Thyroid gland (tissue), 4 donors: Measurements from ENCODE around the gene TRIOBP. TPM values are rescaled to one million over a fixed set of nuclear protein-coding genes. Genes with fewer than 3 reads are reported as not detected.

Experiments used
- DNase-seq, 2 donors: peaks; one replicate each; pipeline ENCODE4 v3.0.0-alpha.2; 2019
- H3K27ac ChIP-seq, 3 donors: fragments of 200-600 bp; sonication (generic); 1 replicate in 2 of 3; 2 replicates in 1 of 3; pipeline ENCODE4 v1.5.1; 2016 to 2019; ENCODE audit warnings: mild to moderate bottlenecking in 1 of 3, moderate library complexity in 1 of 3
- H3K27me3 ChIP-seq: fragments of 200-600 bp; sonication (generic); one replicate; pipeline ENCODE4 v1.5.1; 2019
- H3K36me3 ChIP-seq, 2 donors: fragments of 200-600 bp; sonication (generic); one replicate each; pipeline ENCODE4 v1.5.1; 2016 to 2019
- H3K4me1 ChIP-seq, 2 donors: fragments of 200-600 bp; sonication (generic); one replicate each; pipeline ENCODE4 v1.5.1; 2017 to 2019
- H3K4me3 ChIP-seq, 3 donors: fragments of 200-600 bp; sonication (generic); replicated peaks in 1 of 3; 1 replicate in 2 of 3; 2 replicates in 1 of 3; pipeline ENCODE4 v1.5.1; 2016; ENCODE audit warnings: mild to moderate bottlenecking in 1 of 3
- H3K9me3 ChIP-seq: fragments of 200-600 bp; sonication (generic); one replicate; pipeline ENCODE4 v1.5.1; 2017
- POLR2A ChIP-seq, 2 donors: fragments of 450-650 bp; IDR thresholded peaks; one replicate each; pipeline ENCODE4 v1.6.1; 2017; ENCODE audit warnings: antibody characterized with exemption in 2 of 2, mild to moderate bottlenecking in 2 of 2, moderate library complexity in 1 of 2
- WGBS, 2 donors: methylation state at CpG; one replicate each; pipeline ENCODE4 v1.1.5; 2017; 5-methylcytosine and 5-hydroxymethylcytosine counted together
- intact Hi-C: fragments of 100-400 bp; cut with DNase I; formaldehyde crosslinking; loops from one replicate; pipeline ENCODE4 v1.15.1; 2023
- total RNA-seq, 4 donors: library from RNA; depleted of rRNA; stranded (reverse); fragments of >200 nt; gene quantifications; one replicate each; pipeline ENCODE4 v1.2.3, GENCODE V29; 2016
- TF ChIP-seq, protein P1 (sequence below), 6 experiments: fragments of 200-600 bp in 3 of 6; fragments of 450-650 bp in 3 of 6; sonication (generic) in 3 of 6; IDR thresholded peaks; one replicate each; pipeline ENCODE4 v1.5.1; 2016 to 2019; ENCODE audit warnings: antibody characterized with exemption in 6 of 6, mild to moderate bottlenecking in 2 of 6, inconsistent platforms in 1 of 6, moderate library complexity in 1 of 6

Gene TRIOBP
- total RNA-seq, 4 donors from 2014 or later: 120 to 150 (median 140) TPM

DNA sequence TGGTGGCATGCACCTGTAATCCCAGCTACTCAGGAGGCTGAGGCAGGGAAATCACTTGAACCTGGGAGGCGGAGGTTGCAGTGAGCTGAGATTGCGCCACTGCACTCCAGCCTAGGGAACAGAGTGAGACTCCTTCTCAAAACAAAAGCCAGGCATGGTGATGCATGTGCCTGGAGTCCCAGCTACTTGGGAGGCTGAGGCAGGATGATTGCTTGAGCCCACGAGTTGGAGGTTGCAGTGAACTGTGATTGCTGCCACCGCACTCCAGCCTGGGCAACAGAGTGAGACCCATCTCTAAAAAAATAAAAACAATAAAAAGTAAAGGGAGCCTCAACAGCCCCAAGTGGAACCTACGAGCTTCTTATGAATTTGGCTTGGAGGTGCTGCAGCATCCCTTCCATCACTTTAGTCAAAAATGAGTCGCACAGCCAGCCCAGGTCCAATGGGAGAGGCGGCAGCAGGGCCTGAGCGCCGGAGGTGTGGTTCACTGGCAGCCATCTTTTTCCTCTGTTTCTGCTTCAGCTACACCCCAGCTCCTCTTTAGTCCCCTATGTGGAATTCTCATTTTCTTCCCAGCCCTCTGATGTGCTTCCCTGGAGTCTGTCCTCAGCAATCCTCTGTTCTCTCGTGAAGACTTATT is 81.6 kb downstream of the TRIOBP start:
- DNase-seq: peak; percentile 32 to 45
- intact Hi-C loops: no loop called here
- TF ChIP-seq, protein P1, sequence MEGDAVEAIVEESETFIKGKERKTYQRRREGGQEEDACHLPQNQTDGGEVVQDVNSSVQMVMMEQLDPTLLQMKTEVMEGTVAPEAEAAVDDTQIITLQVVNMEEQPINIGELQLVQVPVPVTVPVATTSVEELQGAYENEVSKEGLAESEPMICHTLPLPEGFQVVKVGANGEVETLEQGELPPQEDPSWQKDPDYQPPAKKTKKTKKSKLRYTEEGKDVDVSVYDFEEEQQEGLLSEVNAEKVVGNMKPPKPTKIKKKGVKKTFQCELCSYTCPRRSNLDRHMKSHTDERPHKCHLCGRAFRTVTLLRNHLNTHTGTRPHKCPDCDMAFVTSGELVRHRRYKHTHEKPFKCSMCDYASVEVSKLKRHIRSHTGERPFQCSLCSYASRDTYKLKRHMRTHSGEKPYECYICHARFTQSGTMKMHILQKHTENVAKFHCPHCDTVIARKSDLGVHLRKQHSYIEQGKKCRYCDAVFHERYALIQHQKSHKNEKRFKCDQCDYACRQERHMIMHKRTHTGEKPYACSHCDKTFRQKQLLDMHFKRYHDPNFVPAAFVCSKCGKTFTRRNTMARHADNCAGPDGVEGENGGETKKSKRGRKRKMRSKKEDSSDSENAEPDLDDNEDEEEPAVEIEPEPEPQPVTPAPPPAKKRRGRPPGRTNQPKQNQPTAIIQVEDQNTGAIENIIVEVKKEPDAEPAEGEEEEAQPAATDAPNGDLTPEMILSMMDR (IDR thresholded peaks at IDR 0.05): no peak
- no peak for TF ChIP-seq POLR2A (IDR thresholded peaks at IDR 0.05)
- Histone ChIP-seq H3K4me1 (peaks cover 22 to 38% of the 10 kb centered on the region in 2 donors), H3K9me3 (no peaks in the 10 kb centered on the region), H3K27me3 (no peaks in the 10 kb centered on the region), H3K4me3 (no peak overlapping the region), H3K27ac (peak overlapping the region; percentile 10 to 67 (median 22)), H3K36me3 (peaks cover 0 to 2% of the 10 kb centered on the region in 2 donors)
- WGBS, 2 donors: 79 to 85% methylated on average over 10 of the region's 10 CpGs

DNA sequence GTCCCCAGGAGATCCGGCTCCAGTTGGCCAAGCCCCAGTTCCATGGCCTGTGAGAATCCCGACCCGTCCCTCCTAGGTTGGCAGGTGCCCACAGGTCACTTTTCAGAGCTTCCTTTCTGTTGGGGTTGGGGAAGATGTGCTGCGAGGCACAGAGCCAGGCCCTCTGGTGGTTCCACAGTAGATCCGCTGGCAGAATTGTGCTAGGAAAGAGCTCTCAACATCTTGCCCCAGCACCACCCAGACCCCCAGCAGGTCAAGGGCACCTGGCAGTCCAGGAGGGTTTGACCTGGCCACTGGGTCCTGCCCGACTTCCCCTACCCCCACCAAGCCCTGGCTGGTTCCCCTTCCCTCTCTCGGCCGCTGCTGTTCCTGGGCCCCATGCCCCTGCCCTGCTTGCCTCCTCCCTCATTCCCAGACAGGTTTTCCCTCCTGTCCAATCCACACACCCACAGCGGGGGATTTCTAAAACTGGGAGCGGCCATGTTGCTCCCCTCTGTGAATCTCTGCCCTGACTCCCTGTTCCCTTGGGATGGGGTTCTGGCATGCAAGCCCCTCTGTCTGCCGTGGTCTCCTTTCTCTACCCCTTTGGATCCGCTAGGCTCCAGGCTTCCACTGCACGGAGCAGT is 84.7 kb downstream of the TRIOBP start:
- WGBS, 2 donors: 55 to 56% methylated on average over 11 to 13 of the region's 13 CpGs
- peak overlapping the region; percentile 6 to 42 (median 36) for H3K27ac ChIP-seq
- H3K36me3 ChIP-seq: no peaks in the 10 kb centered on the region
- H3K4me1 ChIP-seq: peaks cover 34 to 57% of the 10 kb centered on the region in 2 donors
- DNase-seq: peak; percentile 72 to 80
- no peak for TF ChIP-seq POLR2A (IDR thresholded peaks at IDR 0.05)
- TF ChIP-seq, protein P1 (IDR thresholded peaks at IDR 0.05): peak in 5 of 6 experiments; percentile 14 to 47 (median 39)
- intact Hi-C loops: no loop called here
- no peak overlapping the region for H3K4me3 ChIP-seq
- no peaks in the 10 kb centered on the region for H3K27me3 ChIP-seq
- H3K9me3 ChIP-seq: no peaks in the 10 kb centered on the region

DNA sequence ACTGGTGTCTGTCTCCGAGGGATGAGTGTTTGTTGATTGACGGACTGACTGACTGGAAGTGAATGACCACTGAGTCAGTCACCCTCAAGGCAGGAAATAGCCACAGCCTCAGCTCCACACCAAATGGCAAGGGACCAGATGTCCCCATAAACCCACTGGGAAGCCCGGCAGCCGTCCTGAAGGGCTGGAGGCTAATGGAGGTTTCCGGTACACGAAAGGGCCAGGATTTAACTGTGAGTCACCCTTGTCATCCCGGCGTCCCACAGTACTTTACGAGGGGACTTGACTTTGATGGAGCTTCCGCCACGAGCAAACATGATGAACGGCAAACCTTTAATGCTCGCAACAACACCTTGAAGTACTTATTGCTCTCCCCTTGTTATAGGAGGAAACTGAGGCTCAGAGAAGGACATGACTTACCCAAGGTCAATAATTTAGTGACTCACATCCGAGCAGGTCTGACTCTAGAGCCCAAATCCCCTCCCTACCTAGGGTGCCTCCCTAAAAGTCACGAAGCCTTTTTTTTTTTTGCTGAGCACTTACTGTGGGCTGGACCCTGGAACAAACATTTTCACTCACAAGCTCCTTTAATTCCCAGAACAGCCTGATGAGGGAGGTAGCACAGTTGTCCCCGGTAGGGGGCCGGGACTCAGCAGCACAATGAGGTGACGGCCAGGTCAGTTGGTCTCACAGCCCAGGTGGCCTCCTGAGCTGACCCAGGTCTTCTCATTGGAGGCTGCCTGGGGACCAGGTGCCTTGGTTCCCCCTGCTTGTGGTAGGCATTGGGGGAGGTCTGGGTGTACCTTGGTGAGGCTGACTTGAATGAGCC is 85.7 kb downstream of the TRIOBP start:
- Histone ChIP-seq H3K4me1 (peaks cover 27 to 47% of the 10 kb centered on the region in 2 donors), H3K36me3 (no peaks in the 10 kb centered on the region), H3K9me3 (no peaks in the 10 kb centered on the region), H3K4me3 (no peak overlapping the region), H3K27me3 (no peaks in the 10 kb centered on the region), H3K27ac (peak overlapping the region in 1 of 3 donors; percentile 6)
- intact Hi-C loops: no loop called here
- DNase-seq: no peak
- 81 to 85% methylated on average over 17 to 18 of the region's 18 CpGs for WGBS, 2 donors
- TF ChIP-seq, protein P1 (IDR thresholded peaks at IDR 0.05): no peak
- no peak for TF ChIP-seq POLR2A (IDR thresholded peaks at IDR 0.05)

- intact Hi-C loops: no loop called here
- WGBS, 2 donors: 49 to 56% methylated on average over 9 to 11 of the region's 11 CpGs
- TF ChIP-seq, protein P1 (IDR thresholded peaks at IDR 0.05): no peak
- TF ChIP-seq POLR2A (IDR thresholded peaks at IDR 0.05): no peak
- no peak overlapping the region for H3K4me3 ChIP-seq
- peaks cover 25 to 48% of the 10 kb centered on the region in 2 donors for H3K4me1 ChIP-seq
- H3K9me3 ChIP-seq: no peaks in the 10 kb centered on the region
- peak; percentile 71 to 78 for DNase-seq
- H3K27me3 ChIP-seq: no peaks in the 10 kb centered on the region
- H3K36me3 ChIP-seq: no peaks in the 10 kb centered on the region
- peak overlapping the region; percentile 23 to 71 (median 60) for H3K27ac ChIP-seq
These were observed 88.1 kb downstream of the TRIOBP start for GRCh38 chr22:37784829-37785495.
